ENCODE data around the gene PLK2. TPM values are rescaled to one million over a fixed set of nuclear protein-coding genes. Genes with fewer than 3 reads are reported as not detected.

Gene PLK2
- total and polyA plus RNA-seq, 2 of the 4 experiments (the other 2 are of a cell fraction), result 129 to 337 TPM

DNA sequence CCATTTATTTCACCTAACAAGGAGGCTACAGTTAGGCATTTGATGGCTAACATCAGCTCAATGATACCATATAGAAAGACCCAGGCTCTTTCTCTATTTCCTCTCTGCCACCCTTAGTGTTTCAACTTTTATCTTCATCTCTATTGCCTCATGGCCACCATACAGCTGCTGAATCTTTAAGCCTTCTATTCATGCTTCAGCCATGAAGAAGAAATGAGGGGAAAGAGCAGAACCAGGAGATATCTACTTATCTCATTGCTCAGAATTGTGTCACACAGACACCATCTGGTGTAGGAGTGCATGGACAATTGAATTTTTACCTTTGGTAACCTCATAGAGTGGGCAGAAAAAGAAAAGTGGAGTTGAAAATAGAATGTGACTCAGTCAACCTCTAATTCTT lies 38.0 kb upstream of the PLK2 start:
- ATAC-seq (ENCODE audit: low read depth), result no peak
- Histone ChIP-seq H3K4me1 (ENCODE audit: control insufficient read depth, insufficient read depth, low read length) (no peaks in the 10 kb centered on the region), H3K79me1 (ENCODE audit: low read depth in 1 of 2, low read length in 2 of 2) (no peaks in the 10 kb centered on the region), H3K9ac (ENCODE audit: low read depth, low read length) (no peak overlapping the region), H2AK9ac (replicated peaks; ENCODE audit: low read depth, low read length, poor library complexity) (no peak overlapping the region), H3K56ac (ENCODE audit: extremely low read depth, insufficient read depth, low read length) (no peak overlapping the region), H2BK5ac (ENCODE audit: low read depth, low read length, poor library complexity, severe bottlenecking) (no peak overlapping the region), H3K4ac (ENCODE audit: low read depth, low read length) (no peak overlapping the region), H4K5ac (ENCODE audit: low read depth, low read length) (no peak overlapping the region), H3K18ac (ENCODE audit: low read depth, low read length) (no peak overlapping the region), H3K9me1 (ENCODE audit: insufficient read depth, low read length) (no peaks in the 10 kb centered on the region), H3K14ac (replicated peaks; ENCODE audit: low read depth, low read length) (no peak overlapping the region), H3K23ac (ENCODE audit: low read depth, low read length) (no peak overlapping the region), H4K20me1 (ENCODE audit: insufficient read depth, low read length) (no peaks in the 10 kb centered on the region), H3K36me3 (ENCODE audit: control insufficient read depth, insufficient read depth, low read length) (no peaks in the 10 kb centered on the region), H2AFZ (replicated peaks; ENCODE audit: low read length, poor library complexity) (no peak overlapping the region), H2BK20ac (ENCODE audit: low read depth, low read length) (no peak overlapping the region), H3K27me3 (ENCODE audit: control insufficient read depth, insufficient read depth, low read length) (peaks cover 7% of the 10 kb centered on the region), H2BK120ac (ENCODE audit: low read depth, low read length) (no peak overlapping the region), H3K4me3 (ENCODE audit: insufficient read depth, low read depth, low read length) (no peak overlapping the region), H3K9me3 (ENCODE audit: control insufficient read depth, insufficient read depth, low read length) (no peaks in the 10 kb centered on the region), H3K4me2 (ENCODE audit: low read depth, low read length) (no peak overlapping the region), H2AK5ac (ENCODE audit: low read depth, low read length) (no peak overlapping the region), H4K8ac (ENCODE audit: low read depth in 2 of 2, low read length in 2 of 2) (no peak overlapping the region), H3K27ac (ENCODE audit: insufficient read depth, low read length) (no peak overlapping the region), H2BK15ac (ENCODE audit: low read depth, low read length) (no peak overlapping the region), H4K91ac (ENCODE audit: insufficient read depth, low read depth, low read length) (no peak overlapping the region)
- ChIA-PET POLR2A (ENCODE audit: unreplicated experiment) (no interaction called here), CTCF (interaction anchor here (0.7 kb wide), 1 partner anchor 351 kb away, joined by 3 read pairs; no protein-coding TSS in a partner anchor)
- in situ Hi-C loops (cut with MboI; ENCODE audit: low sequenced_read_pairs) (loop anchor here (25.0 kb wide), 1 partner anchor 664 kb away; no protein-coding TSS in a partner anchor), dilution Hi-C loops (cut with HindIII; ENCODE audit: low sequenced_read_pairs, unreplicated experiment) (no loop called here), intact Hi-C loops (cut with micrococcal nuclease) (loop anchor here (1.0 kb wide), 1 partner anchor 352 kb away; no protein-coding TSS in a partner anchor)
- TF ChIP-seq CEBPB (IDR thresholded peaks at IDR 0.05; ENCODE audit: low read depth, low read length), result no peak
- TF ChIP-seq BHLHE40 (IDR thresholded peaks at IDR 0.05; ENCODE audit: low read depth, low read length), result no peak
- TF ChIP-seq NFE2L2 (IDR thresholded peaks at IDR 0.05; ENCODE audit: low read depth, low read length), result no peak
- TF ChIP-seq RAD21 (IDR thresholded peaks at IDR 0.05; ENCODE audit: low read length), result no peak
- TF ChIP-seq, protein P1, sequence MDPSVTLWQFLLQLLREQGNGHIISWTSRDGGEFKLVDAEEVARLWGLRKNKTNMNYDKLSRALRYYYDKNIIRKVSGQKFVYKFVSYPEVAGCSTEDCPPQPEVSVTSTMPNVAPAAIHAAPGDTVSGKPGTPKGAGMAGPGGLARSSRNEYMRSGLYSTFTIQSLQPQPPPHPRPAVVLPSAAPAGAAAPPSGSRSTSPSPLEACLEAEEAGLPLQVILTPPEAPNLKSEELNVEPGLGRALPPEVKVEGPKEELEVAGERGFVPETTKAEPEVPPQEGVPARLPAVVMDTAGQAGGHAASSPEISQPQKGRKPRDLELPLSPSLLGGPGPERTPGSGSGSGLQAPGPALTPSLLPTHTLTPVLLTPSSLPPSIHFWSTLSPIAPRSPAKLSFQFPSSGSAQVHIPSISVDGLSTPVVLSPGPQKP (IDR thresholded peaks at IDR 0.05; ENCODE audit: borderline replicate concordance, low read depth, low read length), result no peak
- TF ChIP-seq SMC3 (IDR thresholded peaks at IDR 0.05; ENCODE audit: low read depth, low read length), result no peak
- TF ChIP-seq RFX5 (IDR thresholded peaks at IDR 0.05; ENCODE audit: low read depth, low read length), result no peak
- TF ChIP-seq, protein P2, sequence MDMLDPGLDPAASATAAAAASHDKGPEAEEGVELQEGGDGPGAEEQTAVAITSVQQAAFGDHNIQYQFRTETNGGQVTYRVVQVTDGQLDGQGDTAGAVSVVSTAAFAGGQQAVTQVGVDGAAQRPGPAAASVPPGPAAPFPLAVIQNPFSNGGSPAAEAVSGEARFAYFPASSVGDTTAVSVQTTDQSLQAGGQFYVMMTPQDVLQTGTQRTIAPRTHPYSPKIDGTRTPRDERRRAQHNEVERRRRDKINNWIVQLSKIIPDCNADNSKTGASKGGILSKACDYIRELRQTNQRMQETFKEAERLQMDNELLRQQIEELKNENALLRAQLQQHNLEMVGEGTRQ (IDR thresholded peaks at IDR 0.05; ENCODE audit: low read depth, low read length), result no peak
- TF ChIP-seq MXI1 (IDR thresholded peaks at IDR 0.05; ENCODE audit: borderline replicate concordance, low read depth, low read length), result no peak
- TF ChIP-seq MAZ (IDR thresholded peaks at IDR 0.05; ENCODE audit: borderline replicate concordance, low read depth, low read length), result no peak
- TF ChIP-seq POLR2A (IDR thresholded peaks at IDR 0.05; ENCODE audit: low read depth, low read length), result no peak
- no peak for TF ChIP-seq FOS (IDR thresholded peaks at IDR 0.05; ENCODE audit: low read depth, low read length)
- no TSS peak for BruUV-seq (replicated peaks)
- no peak for DNase-seq

Data from IMR-90 (cell line).